NAMALWA (cell line): ENCODE measurements around the gene CTNNBIP1.
"Not testable (repeated sequence)": the region's sequence is repeated elsewhere in the genome, so short reads cannot be mapped to it uniquely, and the experiment has no call there.

ENCODE experiments used
- DNase-seq: peaks from one replicate; pipeline ENCODE4 v3.0.0-alpha.2; 2015; ENCODE audit warnings: low spot score

Gene CTNNBIP1

GRCh38 chr1:9910076-9910422, at the start of gene CTNNBIP1:
Gene CTNNBIP1 (minus strand): TSS chr1:9910269. CDS start chr1:9872064, 38,205 bp downstream.
- DNase-seq = no peak

GRCh38 chr1:9957726-9958125, 47.7 kb upstream of the CTNNBIP1 start:
- DNase-seq = no peak

GRCh38 chr1:9946315-9946714, 36.2 kb upstream of the CTNNBIP1 start:
- DNase-seq = no peak

- DNase-seq = peak; percentile 96
Measured at GRCh38 chr1:9942939-9943788, 33.1 kb upstream of the CTNNBIP1 start, which contains the start of the genes LZIC and NMNAT1. Gene LZIC (minus strand): TSS chr1:9943391. CDS start chr1:9936619, 6,772 bp downstream. Gene NMNAT1 (plus strand): TSS chr1:9943475. CDS start chr1:9972074, 28,599 bp downstream.

- DNase-seq = peak; percentile 92
Measured at GRCh38 chr1:9942399-9942938, 32.4 kb upstream of the CTNNBIP1 start.

GRCh38 chr1:9929431-9930385, 19.6 kb upstream of the CTNNBIP1 start:
- no peak for DNase-seq

- no peak for DNase-seq
Measured at GRCh38 chr1:9927259-9927658, 17.2 kb upstream of the CTNNBIP1 start.

- no peak for DNase-seq
Measured at GRCh38 chr1:9922342-9922741, 12.3 kb upstream of the CTNNBIP1 start.

- no peak for DNase-seq
Measured at GRCh38 chr1:9920606-9921005, 10.5 kb upstream of the CTNNBIP1 start.

- DNase-seq = no peak
Measured at GRCh38 chr1:9917901-9918300, 7.8 kb upstream of the CTNNBIP1 start.

- DNase-seq = not testable (repeated sequence)
Measured at GRCh38 chr1:9917495-9917894, 7.4 kb upstream of the CTNNBIP1 start.

GRCh38 chr1:9916452-9916851, 6.4 kb upstream of the CTNNBIP1 start:
- DNase-seq = no peak

- DNase-seq = no peak
Measured at GRCh38 chr1:9914610-9914937, 4.5 kb upstream of the CTNNBIP1 start.

- DNase-seq = peak; percentile 23
Measured at GRCh38 chr1:9912264-9912936, 2.3 kb upstream of the CTNNBIP1 start.

GRCh38 chr1:9910423-9911178, 532 bp upstream of the CTNNBIP1 start:
- peak; percentile 100 for DNase-seq

GRCh38 chr1:9909234-9910046, 629 bp downstream of the CTNNBIP1 start:
- peak; percentile 57 for DNase-seq

GRCh38 chr1:9908871-9909233, 1.2 kb downstream of the CTNNBIP1 start:
- DNase-seq = no peak

- DNase-seq = peak; percentile 2
Measured at GRCh38 chr1:9907441-9907840, 2.6 kb downstream of the CTNNBIP1 start.

GRCh38 chr1:9906466-9906865, 3.6 kb downstream of the CTNNBIP1 start:
- DNase-seq = peak; percentile 4

GRCh38 chr1:9905010-9905409, 5.1 kb downstream of the CTNNBIP1 start:
- peak; percentile 2 for DNase-seq
